ENCODE measurements around the gene TMEM176B.

TMEM176B gene

GRCh38 chr7:150799741-150800580, at the start of gene TMEM176B:
TSS of gene TMEM176B (minus strand) at chr7:150800364. CDS start at chr7:150796569, 3,795 bp downstream.
- DNase-seq (ENCODE audit: low read depth), result no peak

GRCh38 chr7:150849204-150849775, 49.1 kb upstream of the TMEM176B start:
- DNase-seq (ENCODE audit: low read depth), result no peak

DNA sequence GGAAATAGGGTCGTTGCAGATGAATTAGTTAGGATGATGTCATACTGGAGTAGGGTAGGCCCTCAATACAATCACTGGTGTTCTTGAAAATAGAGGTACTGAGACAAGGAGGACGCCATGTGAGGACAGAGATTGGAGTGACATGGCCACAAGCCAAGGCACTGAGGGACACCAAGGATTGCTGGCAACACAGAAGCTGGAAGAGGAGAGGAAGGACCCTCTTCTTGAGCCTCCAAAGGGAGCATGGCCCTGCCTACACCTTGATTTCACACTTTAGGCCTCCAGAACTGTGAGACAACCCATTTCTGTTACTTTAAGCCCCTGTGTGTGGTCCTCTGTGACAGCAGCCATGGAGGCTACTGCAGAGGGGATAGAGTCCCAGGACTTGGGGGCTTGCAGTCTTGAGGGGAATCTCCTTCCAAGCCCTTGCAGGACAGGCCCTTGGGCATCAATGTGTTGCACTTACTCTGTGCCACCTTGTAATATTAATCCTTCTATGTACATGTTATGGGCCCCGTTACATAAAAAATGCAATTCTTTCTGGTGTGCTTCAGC, 48.5 kb upstream of the TMEM176B start:
- DNase-seq (ENCODE audit: low read depth), result no peak

- DNase-seq (ENCODE audit: low read depth), result no peak
Observed at GRCh38 chr7:150848111-150848510, 47.9 kb upstream of the TMEM176B start.

DNA sequence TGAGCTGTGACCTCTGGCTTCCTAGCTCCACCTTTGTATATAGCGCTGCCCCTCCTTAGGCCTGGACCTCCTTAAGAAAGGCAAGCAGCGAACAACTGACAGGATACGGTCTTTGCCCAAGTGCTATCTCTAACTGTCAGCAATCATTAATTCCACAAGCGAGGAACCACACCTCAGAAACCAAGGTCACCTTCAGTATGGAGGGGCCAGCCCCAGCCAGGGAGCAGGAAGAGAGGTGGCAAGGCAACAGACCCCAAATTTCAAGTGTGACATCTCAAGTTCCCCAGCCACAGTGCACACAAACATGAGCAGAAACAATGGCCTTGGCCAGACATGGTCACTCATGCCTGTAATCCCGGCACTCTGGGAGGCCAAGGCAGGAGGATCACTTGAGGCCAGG, 47.4 kb upstream of the TMEM176B start:
- DNase-seq (ENCODE audit: low read depth), result no peak

- no peak for DNase-seq (ENCODE audit: low read depth)
Observed at GRCh38 chr7:150846291-150847115, 46.3 kb upstream of the TMEM176B start.

DNA sequence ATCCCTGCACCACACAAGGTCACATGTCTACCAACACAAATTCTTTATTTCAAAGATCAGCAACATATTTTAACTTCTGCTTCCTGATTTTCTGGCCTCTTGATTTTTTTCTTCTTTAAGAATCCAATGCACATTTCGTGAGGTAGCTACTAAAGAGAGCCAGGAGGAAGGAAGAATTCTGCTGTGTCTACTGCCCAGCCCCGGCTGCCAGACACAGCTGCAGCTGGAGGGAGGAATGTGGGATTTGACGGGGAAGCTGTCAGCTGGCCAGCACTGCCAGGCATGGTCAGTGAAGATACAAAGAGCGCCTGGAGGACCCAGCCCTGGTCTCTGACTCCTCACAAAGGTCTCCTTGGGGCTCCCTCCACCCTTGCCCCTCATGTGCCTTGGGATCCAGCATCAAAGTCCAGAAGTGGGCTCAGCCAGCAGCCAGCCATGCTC, 45.3 kb upstream of the TMEM176B start:
- DNase-seq (ENCODE audit: low read depth), result no peak

DNA sequence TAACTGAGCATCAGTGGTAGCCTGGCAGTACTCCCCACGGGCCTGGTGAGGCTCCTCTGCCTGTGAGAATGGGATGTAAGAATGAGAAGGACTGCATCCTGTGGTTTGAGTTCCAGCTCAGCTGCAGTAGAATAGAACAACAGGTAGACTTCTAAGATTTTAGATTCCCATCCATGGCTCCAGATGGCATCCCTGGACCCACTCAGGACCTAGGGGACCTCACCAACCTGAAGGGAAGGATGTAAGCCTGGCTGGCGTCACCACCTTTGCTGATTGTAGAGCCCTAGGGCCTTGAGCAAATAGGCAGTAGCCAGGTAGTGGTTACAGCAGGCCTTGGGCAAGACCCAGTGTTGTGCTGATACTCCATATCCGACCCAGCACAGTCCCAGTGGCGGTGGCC, 42.6 kb upstream of the TMEM176B start:
- DNase-seq (ENCODE audit: low read depth), result no peak

DNA sequence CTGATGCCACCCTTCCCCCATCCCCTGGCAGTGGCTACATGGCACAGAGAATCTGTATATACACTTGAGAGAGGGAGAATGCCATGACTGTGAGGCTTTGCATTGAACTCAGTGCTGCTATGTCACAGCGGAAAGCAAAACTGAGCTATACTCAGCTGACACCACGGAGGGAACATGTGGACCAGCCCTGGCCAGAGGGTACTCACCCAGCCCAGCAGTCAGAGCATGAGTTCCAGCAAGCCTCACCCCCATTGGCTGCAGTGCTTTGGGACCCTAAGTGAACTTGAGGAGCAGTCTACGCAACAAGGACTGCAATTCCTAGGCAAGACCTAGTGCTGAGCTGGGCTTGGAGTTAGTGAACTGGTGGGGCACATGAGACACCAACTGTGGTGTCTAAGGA, 41.9 kb upstream of the TMEM176B start:
- DNase-seq (ENCODE audit: low read depth), result no peak

DNA sequence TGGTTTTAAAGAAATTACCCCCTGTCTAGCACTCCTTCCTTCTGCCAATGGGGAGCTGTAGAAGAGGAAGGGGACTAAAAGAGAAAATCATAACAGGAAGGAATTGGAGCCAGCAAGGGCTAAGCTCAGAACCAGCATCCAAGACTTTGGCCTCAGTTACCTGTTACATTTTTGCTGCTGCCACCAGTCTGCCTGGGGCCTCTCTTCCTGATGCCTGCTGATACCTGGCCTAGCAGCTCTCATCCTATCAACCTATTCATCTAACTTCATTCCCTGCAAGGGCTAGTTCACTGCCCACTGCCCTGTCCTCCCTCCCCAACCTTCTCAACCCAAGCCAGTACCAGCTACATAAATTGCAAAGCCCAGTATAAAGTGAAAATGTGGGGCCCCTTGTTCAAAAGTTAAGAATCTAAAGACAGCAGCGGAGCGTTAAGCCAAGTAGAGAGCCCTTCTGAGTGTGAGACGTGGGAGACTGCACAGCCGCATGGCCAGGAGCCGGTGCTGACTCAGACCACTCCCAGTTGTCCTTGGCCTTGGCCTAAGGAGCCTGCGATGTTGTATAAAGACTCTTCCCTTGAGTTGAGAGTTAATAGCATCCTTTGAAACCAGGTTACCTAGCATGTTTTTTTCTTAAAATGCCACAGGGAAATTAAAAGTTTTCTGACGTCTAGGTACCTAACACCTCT, 38.9 kb upstream of the TMEM176B start:
- DNase-seq (ENCODE audit: low read depth), result no peak

DNA sequence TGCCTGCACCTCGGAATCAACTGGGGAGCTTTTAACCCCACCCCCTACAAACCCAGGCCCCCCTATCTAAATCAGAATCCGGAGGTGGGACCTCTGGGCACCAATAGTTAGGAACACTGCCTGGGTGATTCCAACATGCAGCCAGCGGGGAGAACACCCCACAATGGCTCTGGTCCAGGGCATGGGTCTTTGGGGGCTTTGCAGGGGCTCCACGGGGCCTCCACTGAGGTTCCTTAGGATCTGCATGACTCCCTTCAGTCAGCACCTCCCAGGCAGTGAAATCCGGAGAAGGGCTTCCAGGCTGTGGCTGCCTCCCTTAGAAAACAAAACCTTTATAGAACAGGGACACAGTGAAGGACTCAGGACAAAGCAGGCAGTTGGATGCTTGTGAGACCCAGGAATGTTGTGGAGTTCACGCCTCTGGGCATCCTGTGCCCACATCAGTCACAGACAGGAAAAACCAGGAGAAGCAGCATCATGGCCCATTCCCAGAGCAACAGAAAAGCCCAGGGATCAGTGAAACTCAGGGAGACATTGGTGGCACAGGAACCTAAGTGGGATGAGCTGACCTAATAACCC, 35.6 kb upstream of the TMEM176B start:
- DNase-seq (ENCODE audit: low read depth), result no peak

GRCh38 chr7:150835019-150835418, 34.9 kb upstream of the TMEM176B start:
- DNase-seq (ENCODE audit: low read depth), result no peak

DNA sequence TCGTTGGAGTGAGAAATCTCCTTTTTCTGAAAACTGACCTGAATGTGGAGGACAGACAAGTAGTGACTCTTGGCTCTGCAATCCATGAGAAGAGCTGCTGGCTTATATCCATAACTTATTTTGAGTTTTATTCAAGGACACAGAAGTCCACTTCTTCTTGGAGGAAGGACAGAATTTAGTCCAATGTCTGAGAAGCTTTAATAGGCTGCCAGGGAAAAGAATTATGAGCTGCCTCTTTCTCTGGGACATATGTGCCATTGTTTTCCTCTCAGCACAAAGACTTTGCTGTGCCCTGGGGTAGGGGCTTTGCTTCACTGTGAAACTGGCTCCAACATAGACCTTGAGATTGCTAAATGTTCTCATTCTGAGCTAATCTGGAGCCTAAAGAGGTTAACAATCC, 31.7 kb upstream of the TMEM176B start:
- no peak for DNase-seq (ENCODE audit: low read depth)

- no peak for DNase-seq (ENCODE audit: low read depth)
Observed at GRCh38 chr7:150830937-150831336, 30.8 kb upstream of the TMEM176B start.

DNA sequence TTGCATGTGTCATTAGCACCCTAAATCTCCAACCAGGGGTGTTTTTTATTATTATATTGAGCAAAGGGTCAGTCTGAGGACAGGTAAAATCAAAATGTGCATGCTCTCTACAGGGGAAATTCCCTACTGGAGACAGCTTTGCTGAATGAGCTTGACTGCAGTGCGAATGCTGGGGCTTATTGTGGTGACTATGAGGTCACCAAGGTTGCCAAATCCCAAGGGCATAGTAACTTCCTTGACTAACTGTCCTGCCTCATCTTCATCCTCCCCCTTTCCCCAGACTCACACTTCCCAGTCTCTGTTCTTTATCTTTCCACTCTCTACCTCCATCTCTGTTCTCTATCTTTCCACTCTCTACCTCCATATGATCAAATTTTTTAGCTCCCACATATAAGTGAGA, 29.3 kb upstream of the TMEM176B start:
- DNase-seq (ENCODE audit: low read depth), result no peak

DNA sequence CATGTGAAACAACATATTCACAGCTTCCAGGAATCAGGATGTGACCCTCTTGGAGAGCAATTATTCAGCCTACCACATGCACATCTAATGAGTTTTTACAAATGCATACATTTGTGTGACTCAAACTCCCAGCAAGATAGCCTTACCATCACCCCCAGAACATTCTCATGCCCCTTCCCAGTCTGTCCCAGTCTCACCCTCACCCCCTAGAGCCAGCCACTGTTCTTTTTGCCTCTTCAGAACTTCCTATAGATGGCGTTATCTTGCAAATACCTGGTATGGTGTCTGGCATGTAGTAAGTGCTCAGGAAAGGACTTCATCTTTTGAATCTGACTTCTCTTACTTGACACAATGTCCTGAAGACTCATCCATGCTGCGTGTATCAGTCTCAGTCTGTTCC, 28.2 kb upstream of the TMEM176B start:
- no peak for DNase-seq (ENCODE audit: low read depth)

GRCh38 chr7:150826061-150826849, 26.1 kb upstream of the TMEM176B start:
- DNase-seq (ENCODE audit: low read depth), result no peak

DNA sequence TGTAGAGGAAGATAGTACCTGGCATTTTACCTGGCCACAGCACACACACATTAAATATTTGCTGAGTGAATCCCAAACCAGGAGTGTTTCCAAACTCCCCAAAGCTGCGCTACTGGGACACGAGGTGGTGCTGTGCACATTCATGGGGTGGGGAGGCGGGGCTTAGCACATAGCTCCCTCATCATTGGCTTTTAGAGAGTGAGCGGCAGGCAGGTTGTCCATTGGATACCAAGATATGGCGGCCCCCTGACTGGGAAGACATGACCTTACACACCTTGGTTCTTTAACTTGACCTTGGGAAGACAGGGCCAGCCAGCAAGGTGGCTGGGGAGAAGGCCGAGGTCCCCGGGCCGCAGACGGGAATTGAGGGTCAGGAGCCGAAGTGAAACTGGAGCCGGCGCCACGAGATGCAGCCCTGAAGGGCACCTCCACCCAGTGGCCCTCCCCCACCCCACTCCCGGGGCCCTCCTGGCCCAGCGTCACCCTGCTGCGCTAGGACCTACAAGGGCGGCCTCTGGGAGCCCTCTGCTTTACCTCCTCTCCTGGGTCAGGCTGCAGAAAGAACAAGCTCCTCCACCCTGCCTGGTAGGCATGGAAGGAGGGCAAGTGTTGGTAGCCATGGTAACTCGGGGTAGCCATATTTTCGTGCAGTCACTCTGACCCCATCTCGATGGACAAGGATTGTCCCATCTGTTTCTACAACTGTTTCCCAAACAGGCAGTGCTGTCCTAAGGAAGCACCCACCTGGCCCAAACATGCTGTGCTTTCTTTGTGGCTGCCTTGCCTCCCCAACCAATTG, 24.4 kb upstream of the TMEM176B start:
- no peak for DNase-seq (ENCODE audit: low read depth)

GRCh38 chr7:150823484-150824126, 23.4 kb upstream of the TMEM176B start:
- no peak for DNase-seq (ENCODE audit: low read depth)

All from activated T-cell treated with anti-CD3 and anti-CD28 coated beads for 1 hour (primary cell).